IMR-90 (cell line): ENCODE data around the gene MRPL10. TPM values are rescaled to one million over a fixed set of nuclear protein-coding genes. Genes with fewer than 3 reads are reported as not detected.
A peak's percentile ranks its signal among the peaks of the same experiment; 100 is the strongest.

Experiments used
- ATAC-seq: fragments of 200-7000 bp; cut with Tn5 transposase; 2 replicates; pipeline ENCODE4 v1.9.1; 2020; ENCODE audit warnings: low read depth, mild to moderate bottlenecking, moderate library complexity
- BruUV-seq: library from RNA; stranded (reverse); fragments of 400-500 nt; replicated peaks from 2 replicates; lab custom pipeline; 2021; lab: Mats Ljungman, UMichigan
- CTCF ChIA-PET: fragments of 300-600 bp; formaldehyde crosslinking; extraction: SDS; loops from one replicate; lab custom pipeline; 2021; ENCODE audit warnings: antibody characterized with exemption; lab: Yijun Ruan, JAX
- POLR2A ChIA-PET: fragments of 300-600 bp; sonication (Branson Sonifier 250); formaldehyde crosslinking; loops from one replicate; lab custom pipeline; 2022; ENCODE audit warnings: antibody characterized with exemption; ENCODE audit not compliant: unreplicated experiment; lab: Charles Lee
- DNase-seq: peaks from one replicate; pipeline ENCODE4 v3.0.0; 2013
- H2AFZ ChIP-seq: replicated peaks from 2 replicates; pipeline ENCODE3; 2013; ENCODE audit warnings: low read length, mild to moderate bottlenecking; ENCODE audit not compliant: poor library complexity
- H2AK5ac ChIP-seq: 2 replicates; pipeline ENCODE4 v1.6.1; 2013; ENCODE audit warnings: low read depth, low read length, inconsistent platforms
- H2AK9ac ChIP-seq: replicated peaks from 2 replicates; pipeline ENCODE3; 2013; ENCODE audit warnings: mild to moderate bottlenecking, low read depth, low read length, moderate library complexity; ENCODE audit not compliant: poor library complexity
- H2BK120ac ChIP-seq: 2 replicates; pipeline ENCODE4 v1.6.1; 2013; ENCODE audit warnings: low read depth, low read length, inconsistent platforms
- H2BK15ac ChIP-seq: 3 replicates; pipeline ENCODE4 v1.6.1; 2013; ENCODE audit warnings: low read depth, low read length, inconsistent platforms
- H2BK20ac ChIP-seq: 2 replicates; pipeline ENCODE4 v1.6.1; 2013; ENCODE audit warnings: low read depth, mild to moderate bottlenecking, inconsistent platforms, low read length, moderate library complexity
- H2BK5ac ChIP-seq: 2 replicates; pipeline ENCODE4 v1.6.1; 2013; ENCODE audit warnings: mild to moderate bottlenecking, low read depth, low read length, inconsistent platforms; ENCODE audit not compliant: poor library complexity, severe bottlenecking
- H3K14ac ChIP-seq: replicated peaks from 2 replicates; pipeline ENCODE4 v1.6.1; 2013; ENCODE audit warnings: low read depth, low read length, inconsistent platforms
- H3K18ac ChIP-seq: 2 replicates; pipeline ENCODE4 v1.6.1; 2013; ENCODE audit warnings: low read depth, low read length, control low read depth
- H3K23ac ChIP-seq: 2 replicates; pipeline ENCODE4 v1.6.1; 2013; ENCODE audit warnings: low read depth, low read length, inconsistent platforms
- H3K27ac ChIP-seq: 2 replicates; pipeline ENCODE4 v1.5.1; 2013; ENCODE audit warnings: mild to moderate bottlenecking, control low read depth, low read length; ENCODE audit not compliant: insufficient read depth
- H3K27me3 ChIP-seq: 2 replicates; pipeline ENCODE4 v1.6.1; 2013; ENCODE audit warnings: low read length; ENCODE audit not compliant: control insufficient read depth, insufficient read depth
- H3K36me3 ChIP-seq: 2 replicates; pipeline ENCODE4 v1.6.1; 2013; ENCODE audit warnings: low read length, mixed read lengths; ENCODE audit not compliant: control insufficient read depth, insufficient read depth
- H3K4ac ChIP-seq: 2 replicates; pipeline ENCODE4 v1.6.1; 2013; ENCODE audit warnings: low read depth, low read length, inconsistent platforms
- H3K4me1 ChIP-seq: 2 replicates; pipeline ENCODE4 v1.6.1; 2013; ENCODE audit warnings: low read length, mixed read lengths; ENCODE audit not compliant: control insufficient read depth, insufficient read depth
- H3K4me2 ChIP-seq: 2 replicates; pipeline ENCODE4 v1.6.1; 2013; ENCODE audit warnings: low read depth, mild to moderate bottlenecking, control low read depth, low read length, moderate library complexity
- H3K4me3 ChIP-seq: 2 replicates; pipeline ENCODE4 v1.5.1; 2013; ENCODE audit warnings: low read depth, mild to moderate bottlenecking, control low read depth, low read length, moderate library complexity; ENCODE audit not compliant: insufficient read depth
- H3K56ac ChIP-seq: 2 replicates; pipeline ENCODE4 v1.6.1; 2013; ENCODE audit warnings: low read length, inconsistent platforms; ENCODE audit not compliant: insufficient read depth; ENCODE audit errors: extremely low read depth
- H3K79me1 ChIP-seq, 2 experiments: 2 replicates each; pipeline ENCODE4 v1.6.1; 2013; ENCODE audit warnings: low read length in 2 of 2, inconsistent platforms in 1 of 2, low read depth in 1 of 2
- H3K9ac ChIP-seq: 2 replicates; pipeline ENCODE4 v1.6.1; 2013; ENCODE audit warnings: low read depth, low read length, control low read depth
- H3K9me1 ChIP-seq: 2 replicates; pipeline ENCODE4 v1.6.1; 2013; ENCODE audit warnings: low read length, inconsistent platforms; ENCODE audit not compliant: insufficient read depth
- H3K9me3 ChIP-seq: 2 replicates; pipeline ENCODE4 v1.6.1; 2013; ENCODE audit warnings: low read length; ENCODE audit not compliant: control insufficient read depth, insufficient read depth
- H4K20me1 ChIP-seq: 2 replicates; pipeline ENCODE4 v1.6.1; 2013; ENCODE audit warnings: low read length, inconsistent platforms; ENCODE audit not compliant: insufficient read depth
- H4K5ac ChIP-seq: 2 replicates; pipeline ENCODE4 v1.6.1; 2013; ENCODE audit warnings: mild to moderate bottlenecking, low read depth, low read length, control low read depth
- H4K8ac ChIP-seq, 2 experiments: 2 replicates each; pipeline ENCODE4 v1.6.1; 2013; ENCODE audit warnings: low read depth in 2 of 2, low read length in 2 of 2, control low read depth in 1 of 2, inconsistent platforms in 1 of 2
- H4K91ac ChIP-seq: 2 replicates; pipeline ENCODE4 v1.6.1; 2013; ENCODE audit warnings: low read depth, low read length, inconsistent platforms; ENCODE audit not compliant: insufficient read depth
- BHLHE40 ChIP-seq: fragments of 150-350 bp; IDR thresholded peaks from 2 replicates; pipeline ENCODE4 v1.6.1; 2016; ENCODE audit warnings: mild to moderate bottlenecking, low read depth, low read length
- CEBPB ChIP-seq: IDR thresholded peaks from 2 replicates; pipeline ENCODE4 v1.6.1; 2012; ENCODE audit warnings: low read depth, low read length, improper control_type of control experiment
- CTCF ChIP-seq: conservative IDR thresholded peaks from 2 replicates; pipeline ENCODE4 v1.5.1; 2012; ENCODE audit warnings: mild to moderate bottlenecking, low read depth, low read length, improper control_type of control experiment
- FOS ChIP-seq: fragments of 150-350 bp; IDR thresholded peaks from 2 replicates; pipeline ENCODE4 v1.6.1; 2016; ENCODE audit warnings: low read depth, low read length
- MAFK ChIP-seq: IDR thresholded peaks from 2 replicates; pipeline ENCODE4 v1.6.1; 2012; ENCODE audit warnings: low read depth, low read length, improper control_type of control experiment
- MXI1 ChIP-seq: IDR thresholded peaks from 2 replicates; pipeline ENCODE4 v1.6.1; 2012; ENCODE audit warnings: low read depth, mild to moderate bottlenecking, low read length, moderate library complexity, borderline replicate concordance
- POLR2A ChIP-seq: IDR thresholded peaks from 2 replicates; pipeline ENCODE4 v1.6.1; 2012; ENCODE audit warnings: mild to moderate bottlenecking, low read depth, low read length
- RAD21 ChIP-seq: IDR thresholded peaks from 2 replicates; pipeline ENCODE4 v1.6.1; 2012; ENCODE audit warnings: low read length, improper control_type of control experiment
- RCOR1 ChIP-seq: IDR thresholded peaks from 2 replicates; pipeline ENCODE4 v1.6.1; 2012; ENCODE audit warnings: mild to moderate bottlenecking, low read length, improper control_type of control experiment; ENCODE audit not compliant: insufficient replicate concordance
- RFX5 ChIP-seq: IDR thresholded peaks from 2 replicates; pipeline ENCODE4 v1.8.0; 2012; ENCODE audit warnings: low read depth, mild to moderate bottlenecking, low read length, moderate library complexity
- SMC3 ChIP-seq: fragments of 150-350 bp; IDR thresholded peaks from 2 replicates; pipeline ENCODE4 v1.6.1; 2016; ENCODE audit warnings: low read depth, mild to moderate bottlenecking, antibody characterized with exemption, low read length, moderate library complexity
- USF2 ChIP-seq: fragments of 150-350 bp; IDR thresholded peaks from 2 replicates; pipeline ENCODE4 v1.6.1; 2017; ENCODE audit warnings: mild to moderate bottlenecking, antibody characterized with exemption, low read length, low read depth
- whole genome bisulfite sequencing, 2 experiments: methylation state at CpG; one replicate each; pipeline versions ENCODE4 v1.1.5 to v1.1.7; 2013; ENCODE audit warnings: missing lambda C conversion rate in 2 of 2; ENCODE audit not compliant: insufficient read length in 1 of 2; ENCODE audit errors: extremely low coverage in 2 of 2; 5-methylcytosine and 5-hydroxymethylcytosine counted together
- dilution Hi-C: fragments of 300-500 bp; cut with HindIII; formaldehyde crosslinking; loops from one replicate; pipeline ENCODE4 v1.14.3; 2018; ENCODE audit warnings: low sequenced_read_pairs; ENCODE audit not compliant: unreplicated experiment
- in situ Hi-C: fragments of 300-500 bp; cut with MboI; formaldehyde crosslinking; loops from 3 replicates; pipeline ENCODE4 v1.14.3; 2019; ENCODE audit warnings: low sequenced_read_pairs, inconsistent platforms, mixed read lengths
- intact Hi-C: fragments of 100-400 bp; cut with micrococcal nuclease; formaldehyde crosslinking; loops from 2 replicates; pipeline ENCODE4 v1.10.0; 2022
- polyA plus RNA-seq, 3 experiments: library from polyadenylated mRNA; depleted of rRNA; stranded (reverse); fragments of >200 nt; gene quantifications; 2 replicates each; pipeline ENCODE4 v1.2.3, GENCODE V29; 2012; ENCODE audit warnings: low replicate concordance in 1 of 3
- total RNA-seq: library from RNA; depleted of rRNA; stranded (reverse); fragments of >200 nt; gene quantifications from 2 replicates; pipeline ENCODE4 v1.2.3, GENCODE V29; 2012
- TF ChIP-seq, protein P1 (sequence below): fragments of 150-350 bp; IDR thresholded peaks from 2 replicates; pipeline ENCODE4 v1.6.1; 2016; ENCODE audit warnings: low read depth, mild to moderate bottlenecking, low read length, moderate library complexity, borderline replicate concordance

MRPL10 gene
- total and polyA plus RNA-seq, 2 of the 4 experiments (the other 2 are of a cell fraction), result 32.3 to 61.8 TPM

DNA sequence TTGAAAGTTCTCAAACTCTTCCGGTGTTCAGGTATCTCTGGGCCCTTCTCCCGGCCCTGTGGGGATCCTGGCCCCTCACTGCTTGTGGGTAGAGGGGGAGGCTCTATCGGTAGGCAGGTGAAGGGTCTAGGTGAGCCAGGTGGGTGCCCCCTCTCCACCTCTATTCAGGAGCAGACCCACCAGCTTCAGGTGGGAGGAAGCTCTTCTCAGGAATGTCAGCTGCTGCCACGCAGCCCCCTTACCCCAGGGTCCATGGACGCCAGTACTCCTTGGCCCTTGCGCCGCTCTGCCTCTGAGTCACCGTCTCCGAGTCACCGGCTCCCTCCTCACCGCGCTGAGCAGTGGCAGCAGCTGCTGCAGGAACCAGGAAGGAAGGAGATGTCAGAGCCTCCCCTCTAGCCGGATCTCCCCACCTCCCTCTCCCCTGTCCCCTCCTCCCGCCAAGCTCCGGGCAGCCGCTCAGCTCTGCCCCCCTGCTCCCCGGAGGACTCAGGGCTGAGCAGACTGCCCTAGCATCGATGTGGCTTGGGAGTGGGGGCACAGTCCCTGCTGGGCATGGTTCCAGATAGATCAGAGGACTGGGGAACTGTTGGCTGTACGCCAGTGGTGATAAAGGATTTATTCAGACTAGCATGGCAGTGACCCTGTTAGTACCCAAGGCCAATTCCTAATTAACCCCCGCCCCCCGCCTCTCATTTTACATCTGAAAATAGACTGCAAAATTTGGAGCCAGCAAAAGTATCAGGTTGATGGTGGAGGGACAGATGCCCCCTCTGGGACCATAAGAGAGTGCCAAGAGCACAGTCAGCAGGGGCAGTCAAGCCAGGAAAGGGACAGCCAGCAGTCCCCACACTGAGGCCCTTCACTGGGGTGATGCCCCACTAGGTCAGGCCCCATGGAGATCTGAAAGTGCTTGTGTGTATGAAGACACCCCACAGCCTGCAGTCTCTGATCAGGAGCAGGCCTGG is 9.6 kb downstream of the MRPL10 start, which contains the start of gene OSBPL7:
OSBPL7 (minus strand) TSS at position 371 of the 968 bp plus-strand sequence. CDS start 1,516 bp downstream, outside the sequence.
- H2AK5ac ChIP-seq, result peak within 1 kb of the TSS; percentile 46
- H2BK5ac ChIP-seq, result peak within 1 kb of the TSS; percentile 7
- peak within 1 kb of the TSS; percentile 81 for H4K91ac ChIP-seq
- peak within 1 kb of the TSS; percentile 57 for H2AK9ac ChIP-seq
- peak within 1 kb of the TSS; percentile 59 for H2BK120ac ChIP-seq
- no peak within 1 kb of the TSS; the same call in 1 of the 2 replicates for H2BK20ac ChIP-seq
- no peaks in the 10 kb centered on the region for H3K9me3 ChIP-seq
- H3K23ac ChIP-seq, result no peak within 1 kb of the TSS; the same call in 1 of the 2 replicates
- peaks cover 11% of the 10 kb centered on the region; the same call in 1 of the 2 replicates for H3K4me1 ChIP-seq
- H2BK15ac ChIP-seq, result no peak within 1 kb of the TSS
- H3K27ac ChIP-seq, result no peak within 1 kb of the TSS; the same call in 1 of the 2 replicates
- H3K4ac ChIP-seq, result peak within 1 kb of the TSS; percentile 75
- H4K5ac ChIP-seq, result peak within 1 kb of the TSS; percentile 92
- ChIA-PET CTCF (no interaction called here), POLR2A (interaction anchor here (1.6 kb wide), 1 partner anchor 10 kb away, joined by 7 read pairs; the partner anchor contains the start of genes LRRC46 and MRPL10)
- peak within 1 kb of the TSS; percentile 95 for H3K4me2 ChIP-seq
- no peaks in the 10 kb centered on the region for H4K20me1 ChIP-seq
- H3K18ac ChIP-seq, result peak within 1 kb of the TSS; percentile 53
- H3K36me3 ChIP-seq, result peaks cover 44% of the 10 kb centered on the region
- H4K8ac ChIP-seq, result peak within 1 kb of the TSS; percentile 88 to 95
- ATAC-seq (peak; percentile 98), DNase-seq (peak; percentile 87)
- H3K56ac ChIP-seq, result peak within 1 kb of the TSS; percentile 41
- no peaks in the 10 kb centered on the region for H3K27me3 ChIP-seq
- peak within 1 kb of the TSS; percentile 77 for H3K4me3 ChIP-seq
- intact Hi-C loops (no loop called here), in situ Hi-C loops (no loop called here), dilution Hi-C loops (no loop called here)
- WGBS, 2 experiments, result 0% methylated on average over 2 of the region's 21 CpGs; no CpG with 5 or more reads in 1 of the 2 experiments
- no TSS peak for BruUV-seq
- H2AFZ ChIP-seq, result peak within 1 kb of the TSS; percentile 89
- H3K79me1 ChIP-seq, result peaks cover 0 to 17% of the 10 kb centered on the region in 2 experiments; a peak in 1 of 4 replicates
- H3K9ac ChIP-seq, result peak within 1 kb of the TSS; percentile 72
- peak within 1 kb of the TSS; percentile 92 for H3K14ac ChIP-seq
- H3K9me1 ChIP-seq, result 0 out of 2 replicates have a peak, but pooled peaks cover 4% of the 10 kb centered on the region
- no peak for TF ChIP-seq RFX5
- TF ChIP-seq SMC3, result no peak
- no peak for TF ChIP-seq MAFK
- peak; percentile 35; the same call in 1 of the 2 replicates for TF ChIP-seq MXI1
- no peak for TF ChIP-seq POLR2A
- peak; percentile 79 for TF ChIP-seq FOS
- TF ChIP-seq USF2, result no peak
- no peak for TF ChIP-seq BHLHE40
- no peak for TF ChIP-seq RCOR1
- peak; percentile 31; the same call in 1 of the 2 replicates for TF ChIP-seq CTCF
- no peak for TF ChIP-seq CEBPB
- no peak for TF ChIP-seq RAD21
- TF ChIP-seq, protein P1, sequence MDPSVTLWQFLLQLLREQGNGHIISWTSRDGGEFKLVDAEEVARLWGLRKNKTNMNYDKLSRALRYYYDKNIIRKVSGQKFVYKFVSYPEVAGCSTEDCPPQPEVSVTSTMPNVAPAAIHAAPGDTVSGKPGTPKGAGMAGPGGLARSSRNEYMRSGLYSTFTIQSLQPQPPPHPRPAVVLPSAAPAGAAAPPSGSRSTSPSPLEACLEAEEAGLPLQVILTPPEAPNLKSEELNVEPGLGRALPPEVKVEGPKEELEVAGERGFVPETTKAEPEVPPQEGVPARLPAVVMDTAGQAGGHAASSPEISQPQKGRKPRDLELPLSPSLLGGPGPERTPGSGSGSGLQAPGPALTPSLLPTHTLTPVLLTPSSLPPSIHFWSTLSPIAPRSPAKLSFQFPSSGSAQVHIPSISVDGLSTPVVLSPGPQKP, result no peak
